Skeletal muscle tissue (tissue), 4 donors: Measurements from ENCODE around the gene ANKS1B. TPM values are rescaled to one million over a fixed set of nuclear protein-coding genes. Genes with fewer than 3 reads are reported as not detected.

Experiments
- H3K27ac ChIP-seq: one replicate; pipeline ENCODE4 v1.7.0; 2013; ENCODE audit warnings: mild to moderate bottlenecking, low read depth, low read length, inconsistent platforms
- H3K27me3 ChIP-seq, 3 donors: one replicate each; pipeline ENCODE4 v1.7.0; 2013; ENCODE audit warnings: low read length in 3 of 3; ENCODE audit not compliant: control insufficient read depth in 3 of 3, insufficient read depth in 3 of 3
- H3K36me3 ChIP-seq, 3 donors: one replicate each; pipeline ENCODE4 v1.7.0; 2013; ENCODE audit warnings: low read length in 3 of 3; ENCODE audit not compliant: control insufficient read depth in 3 of 3, insufficient read depth in 3 of 3
- H3K4me1 ChIP-seq, 3 donors: one replicate each; pipeline ENCODE4 v1.7.0; 2013; ENCODE audit warnings: low read length in 3 of 3, mild to moderate bottlenecking in 3 of 3; ENCODE audit not compliant: control insufficient read depth in 3 of 3, insufficient read depth in 3 of 3
- H3K4me3 ChIP-seq, 3 donors: one replicate each; pipeline ENCODE4 v1.7.0; 2013; ENCODE audit warnings: low read length in 3 of 3
- H3K9ac ChIP-seq, 3 donors: one replicate each; pipeline ENCODE4 v1.7.0; 2013; ENCODE audit warnings: low read length in 3 of 3, mild to moderate bottlenecking in 3 of 3, moderate library complexity in 2 of 3, low read depth in 1 of 3
- H3K9me3 ChIP-seq, 3 donors: one replicate each; pipeline ENCODE4 v1.7.0; 2013; ENCODE audit warnings: low read length in 3 of 3; ENCODE audit not compliant: control insufficient read depth in 3 of 3
- total RNA-seq: library from RNA; depleted of rRNA; stranded (reverse); fragments of >200 nt; gene quantifications from one replicate; pipeline ENCODE4 v1.2.3, GENCODE V29; 2014
- donor health status: Osteomylitis.

ANKS1B gene
- total RNA-seq, 1 donor from 2014 or later = 10.4 TPM

DNA sequence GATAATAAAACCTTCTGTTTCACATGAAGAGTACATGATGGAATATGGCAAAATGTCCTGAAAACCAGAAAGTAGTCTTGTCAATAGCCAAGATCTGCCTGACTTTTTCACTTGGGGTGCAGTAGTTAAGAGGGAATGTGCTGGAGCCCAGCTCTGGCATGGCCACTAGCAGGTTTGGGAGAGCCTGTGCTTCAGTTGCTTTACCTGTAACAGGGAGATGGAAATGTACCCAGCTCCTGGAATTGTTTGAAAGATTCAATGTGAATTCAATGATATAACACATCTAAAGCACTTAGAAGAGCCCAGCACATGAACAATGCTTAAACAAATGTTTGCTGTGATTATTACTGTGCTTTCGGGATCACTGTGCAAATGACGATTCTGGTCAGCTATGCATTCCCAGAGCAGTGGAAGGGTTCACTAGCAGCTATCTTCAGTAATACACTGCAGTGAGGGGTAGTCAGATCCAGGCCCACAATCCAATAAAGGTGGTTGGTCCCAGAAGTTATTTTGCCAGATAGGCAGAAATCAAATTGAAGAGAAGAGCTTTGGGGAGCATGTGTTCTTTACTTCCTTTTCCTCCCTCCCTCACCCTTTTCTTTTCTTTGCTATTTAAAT lies 1114.7 kb downstream of the ANKS1B start:
- H3K27me3 ChIP-seq = no peaks in the 10 kb centered on the region
- no peaks in the 10 kb centered on the region for H3K4me1 ChIP-seq
- no peaks in the 10 kb centered on the region for H3K9me3 ChIP-seq
- no peak overlapping the region for H3K4me3 ChIP-seq
- H3K36me3 ChIP-seq = no peaks in the 10 kb centered on the region
- H3K9ac ChIP-seq = no peak overlapping the region
- H3K27ac ChIP-seq = no peak overlapping the region

DNA sequence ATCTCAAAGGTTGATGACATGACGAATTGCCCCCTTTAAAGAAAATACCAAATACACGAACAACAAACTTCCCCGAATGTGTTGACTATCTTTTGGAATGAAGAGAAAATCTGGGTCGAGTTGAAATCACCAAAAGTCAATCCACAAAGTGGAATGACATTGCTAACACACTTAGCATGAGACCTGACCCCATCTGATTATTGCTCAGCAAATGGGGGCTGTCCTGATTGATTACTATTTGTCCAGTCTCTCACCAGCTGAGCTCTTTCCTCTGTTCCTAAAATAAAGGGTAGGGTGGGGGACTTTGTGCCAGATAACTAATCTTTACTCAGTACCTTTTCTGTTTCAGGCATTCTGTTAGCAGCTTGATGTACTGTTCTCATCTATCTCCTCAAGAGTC lies 1116.2 kb downstream of the ANKS1B start:
- Histone ChIP-seq H3K36me3 (no peaks in the 10 kb centered on the region), H3K27me3 (no peaks in the 10 kb centered on the region), H3K27ac (no peak overlapping the region), H3K9ac (no peak overlapping the region), H3K4me1 (no peaks in the 10 kb centered on the region), H3K4me3 (no peak overlapping the region), H3K9me3 (no peaks in the 10 kb centered on the region)

DNA sequence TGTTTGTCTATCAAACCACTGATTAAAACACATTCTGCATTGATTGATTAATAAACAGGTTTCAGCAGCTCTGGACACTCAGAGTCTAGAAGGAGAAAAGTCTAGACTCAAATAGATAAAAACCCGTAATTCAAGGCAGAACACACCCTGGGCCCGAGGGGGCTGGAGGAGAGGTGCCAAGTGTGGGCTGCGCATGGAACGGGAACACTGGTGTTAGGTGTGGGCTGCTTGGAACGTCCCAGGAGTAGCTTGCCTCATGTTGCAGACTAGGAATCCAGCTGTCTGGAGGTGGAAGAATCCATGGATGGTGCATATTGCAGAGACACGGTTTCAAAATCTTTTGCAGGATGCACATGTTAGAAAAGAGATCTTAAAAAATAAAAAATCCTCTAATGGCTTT lies 1116.7 kb downstream of the ANKS1B start:
- no peaks in the 10 kb centered on the region for H3K9me3 ChIP-seq
- H3K27me3 ChIP-seq = no peaks in the 10 kb centered on the region
- H3K36me3 ChIP-seq = no peaks in the 10 kb centered on the region
- H3K27ac ChIP-seq = no peak overlapping the region
- H3K4me3 ChIP-seq = no peak overlapping the region
- H3K4me1 ChIP-seq = no peaks in the 10 kb centered on the region
- no peak overlapping the region for H3K9ac ChIP-seq

DNA sequence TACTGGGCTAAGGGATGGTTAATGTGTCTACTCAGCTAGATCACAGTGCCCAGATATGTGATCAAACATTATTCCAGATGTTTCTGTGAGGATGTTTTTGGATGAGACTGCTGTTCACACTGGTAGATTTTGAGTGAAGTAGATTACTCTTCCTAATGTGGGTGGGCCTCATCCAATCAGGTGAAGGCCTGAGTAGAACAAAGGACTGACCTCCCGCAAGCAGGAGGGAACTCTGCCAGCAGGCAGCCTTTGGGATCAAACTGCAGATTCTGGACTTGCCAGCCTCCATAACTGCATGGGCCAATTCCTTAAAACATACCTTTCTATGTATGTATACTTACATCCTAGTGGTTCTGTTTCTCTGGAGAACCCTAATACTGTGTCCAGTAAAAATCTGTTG lies 1120.4 kb downstream of the ANKS1B start:
- Histone ChIP-seq H3K9ac (no peak overlapping the region), H3K27ac (no peak overlapping the region), H3K9me3 (no peaks in the 10 kb centered on the region), H3K4me1 (no peaks in the 10 kb centered on the region), H3K27me3 (no peaks in the 10 kb centered on the region), H3K4me3 (no peak overlapping the region), H3K36me3 (no peaks in the 10 kb centered on the region)

DNA sequence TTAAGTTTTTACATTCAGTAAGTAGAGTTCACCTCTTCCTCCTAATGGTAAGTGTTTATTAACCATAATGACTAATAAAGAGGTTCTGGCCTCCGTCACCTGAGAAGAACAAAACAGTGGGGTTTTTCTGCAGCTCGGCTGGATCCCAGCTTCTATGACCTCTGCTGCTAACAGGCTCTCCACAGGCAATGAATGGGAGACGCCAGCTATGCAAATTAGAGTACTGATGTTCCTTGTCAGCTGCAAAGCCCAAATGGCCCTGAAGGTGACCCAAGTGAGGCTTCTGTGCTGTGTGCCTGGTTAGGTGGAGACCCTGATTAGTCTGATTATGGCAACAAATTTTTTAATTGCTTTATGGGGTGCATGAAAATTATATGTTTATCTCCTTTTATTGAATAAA lies 1121.6 kb downstream of the ANKS1B start:
- H3K4me1 ChIP-seq = no peaks in the 10 kb centered on the region
- no peak overlapping the region for H3K27ac ChIP-seq
- H3K4me3 ChIP-seq = no peak overlapping the region
- H3K36me3 ChIP-seq = no peaks in the 10 kb centered on the region
- H3K9me3 ChIP-seq = no peaks in the 10 kb centered on the region
- H3K27me3 ChIP-seq = no peaks in the 10 kb centered on the region
- no peak overlapping the region for H3K9ac ChIP-seq

DNA sequence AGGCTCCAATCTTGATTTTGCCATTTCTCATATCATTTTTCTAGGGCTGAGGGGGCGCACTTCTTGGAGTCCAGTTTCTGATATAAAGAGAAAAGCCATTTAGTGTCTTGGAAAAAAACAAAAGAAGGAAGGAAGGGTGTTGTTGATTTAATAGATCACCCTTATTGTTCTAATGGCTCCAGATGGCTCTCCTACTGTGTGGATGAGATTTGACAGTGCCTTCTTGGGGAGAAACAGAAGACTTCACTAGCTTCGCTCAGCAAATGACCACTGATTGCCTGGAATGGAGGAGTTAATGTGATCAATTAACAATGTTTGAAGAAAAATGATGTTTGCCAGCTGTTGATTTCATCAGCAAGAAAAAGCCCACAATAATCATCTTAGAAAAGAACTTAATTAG lies 1123.5 kb downstream of the ANKS1B start:
- Histone ChIP-seq H3K36me3 (no peaks in the 10 kb centered on the region), H3K27me3 (no peaks in the 10 kb centered on the region), H3K4me3 (no peak overlapping the region), H3K4me1 (no peaks in the 10 kb centered on the region), H3K27ac (no peak overlapping the region), H3K9me3 (no peaks in the 10 kb centered on the region), H3K9ac (no peak overlapping the region)

DNA sequence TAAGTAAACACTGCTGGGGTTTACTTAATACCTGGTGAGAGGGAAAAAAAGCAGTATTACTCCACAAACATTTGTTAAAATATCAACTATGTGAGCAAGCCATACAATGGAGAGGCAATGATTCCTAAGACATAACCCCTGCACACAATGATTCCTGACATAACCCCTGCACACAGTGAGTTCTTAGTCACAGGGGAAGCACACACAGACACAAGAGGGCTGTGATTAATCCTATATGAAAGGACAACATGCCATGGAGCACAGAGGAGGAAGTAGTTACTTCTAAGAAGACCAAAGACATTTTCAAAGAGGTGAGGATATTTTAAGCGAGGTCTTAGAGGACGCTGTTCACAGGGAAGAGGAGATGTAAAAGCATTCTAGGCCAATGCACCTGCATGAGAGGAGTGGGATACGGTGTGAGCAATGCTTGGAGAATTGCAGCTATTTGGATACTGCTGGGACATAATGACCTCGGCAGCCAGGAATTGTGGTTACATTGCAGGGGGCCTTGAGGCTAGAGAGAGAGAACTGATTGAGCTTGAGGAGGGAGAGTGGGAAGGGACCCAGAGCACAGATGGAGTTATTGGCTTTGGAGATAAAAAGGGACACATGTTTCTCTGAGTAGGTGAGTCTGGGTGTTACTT lies 1127.7 kb downstream of the ANKS1B start:
- Histone ChIP-seq H3K27ac (no peak overlapping the region), H3K9me3 (no peaks in the 10 kb centered on the region), H3K27me3 (no peaks in the 10 kb centered on the region), H3K4me3 (no peak overlapping the region), H3K36me3 (no peaks in the 10 kb centered on the region), H3K4me1 (no peaks in the 10 kb centered on the region), H3K9ac (no peak overlapping the region)

DNA sequence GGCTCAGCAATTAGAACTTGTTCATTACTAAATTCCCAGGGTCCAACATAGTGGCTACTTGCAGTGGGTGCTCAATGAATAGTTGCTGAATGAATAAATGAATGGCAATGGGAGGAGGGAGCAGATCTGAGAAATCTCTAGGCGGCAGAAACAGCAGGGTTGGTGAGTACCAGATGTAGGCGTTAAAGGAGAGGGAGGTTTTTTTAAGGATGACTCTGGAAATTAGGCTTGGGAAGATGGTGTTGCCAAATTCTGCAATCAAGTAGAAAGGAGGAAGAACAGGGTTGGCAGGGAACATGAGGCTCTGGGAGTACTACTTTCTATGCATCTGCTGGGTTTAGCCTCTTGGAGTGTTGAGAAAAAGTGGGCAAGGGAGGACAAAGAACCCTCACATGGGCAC lies 1132.6 kb downstream of the ANKS1B start:
- Histone ChIP-seq H3K4me1 (no peaks in the 10 kb centered on the region), H3K36me3 (no peaks in the 10 kb centered on the region), H3K27ac (no peak overlapping the region), H3K9me3 (no peaks in the 10 kb centered on the region), H3K27me3 (no peaks in the 10 kb centered on the region), H3K9ac (no peak overlapping the region), H3K4me3 (no peak overlapping the region)

DNA sequence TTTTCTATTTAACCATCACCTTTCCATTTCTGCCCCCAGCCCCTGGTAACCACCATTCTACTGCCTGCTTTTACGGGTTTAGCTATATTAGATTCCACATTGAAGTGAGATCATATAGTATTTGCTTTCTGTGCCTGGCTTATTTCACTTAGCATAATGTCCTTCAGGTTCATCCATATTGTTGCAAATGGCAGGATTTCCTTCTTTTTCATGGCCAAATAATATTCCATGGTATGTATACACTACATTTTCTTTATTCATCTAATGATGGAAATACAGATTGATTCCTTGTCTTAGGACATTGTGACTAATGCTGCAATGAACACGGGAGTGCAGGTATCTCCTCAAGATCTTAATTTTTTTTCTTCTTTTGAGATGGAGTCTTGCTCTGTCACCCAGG lies 1137.5 kb downstream of the ANKS1B start:
- no peak overlapping the region for H3K4me3 ChIP-seq
- H3K36me3 ChIP-seq = no peaks in the 10 kb centered on the region
- no peaks in the 10 kb centered on the region for H3K9me3 ChIP-seq
- H3K9ac ChIP-seq = no peak overlapping the region
- H3K27me3 ChIP-seq = no peaks in the 10 kb centered on the region
- no peak overlapping the region for H3K27ac ChIP-seq
- no peaks in the 10 kb centered on the region for H3K4me1 ChIP-seq

DNA sequence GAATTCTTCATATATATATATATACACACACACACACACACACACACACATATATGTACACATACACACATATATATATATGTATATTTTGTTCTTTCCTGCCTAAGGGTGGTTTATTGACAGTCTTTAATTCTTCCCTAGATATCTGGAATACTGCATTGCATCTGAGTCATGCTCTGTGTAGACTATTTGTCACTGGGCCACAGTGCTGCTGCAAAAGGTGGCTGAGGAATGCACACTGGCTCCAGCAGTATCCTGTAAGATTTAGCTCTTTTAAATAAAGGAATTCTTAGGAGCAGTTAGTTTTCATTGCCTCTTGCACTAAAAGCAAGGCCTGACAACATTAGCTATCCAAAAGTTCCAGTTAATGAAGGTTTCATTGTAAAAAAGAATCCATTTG lies 1138.8 kb downstream of the ANKS1B start:
- Histone ChIP-seq H3K36me3 (no peaks in the 10 kb centered on the region), H3K9ac (no peak overlapping the region), H3K27ac (no peak overlapping the region), H3K9me3 (no peaks in the 10 kb centered on the region), H3K4me1 (no peaks in the 10 kb centered on the region), H3K27me3 (no peaks in the 10 kb centered on the region), H3K4me3 (no peak overlapping the region)
